Measurements from ENCODE around the gene ALDH7A1.

DNA sequence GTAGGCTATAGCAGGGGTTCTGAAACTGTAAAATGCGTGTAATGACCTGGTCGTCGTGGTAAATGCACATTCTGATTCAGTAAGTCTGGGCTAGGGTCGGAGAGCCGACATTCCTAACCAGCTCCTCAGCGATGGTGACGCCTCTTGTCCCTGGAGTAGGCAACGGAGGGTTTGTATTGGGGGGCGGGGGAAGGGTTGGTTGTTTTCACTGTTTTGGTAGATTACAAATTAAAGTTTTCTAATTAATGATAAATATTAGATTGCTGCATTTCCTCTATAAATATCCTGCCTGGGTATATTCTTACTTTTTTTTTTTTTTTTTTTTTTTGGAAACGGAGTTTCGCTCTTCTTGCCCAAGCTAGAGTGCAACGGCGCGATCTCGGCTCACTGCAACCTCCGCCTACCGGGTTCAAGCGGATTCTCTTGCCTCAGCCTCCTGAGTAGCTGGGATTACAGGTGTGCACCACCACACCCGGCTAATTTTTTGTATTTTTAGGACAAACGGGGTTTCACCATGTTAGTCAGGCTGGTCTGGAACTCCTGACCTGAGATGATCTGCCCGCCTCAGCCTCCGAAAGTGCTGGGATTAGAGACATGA, 566 bp upstream of the ALDH7A1 start:
- TF ChIP-seq, protein P1, sequence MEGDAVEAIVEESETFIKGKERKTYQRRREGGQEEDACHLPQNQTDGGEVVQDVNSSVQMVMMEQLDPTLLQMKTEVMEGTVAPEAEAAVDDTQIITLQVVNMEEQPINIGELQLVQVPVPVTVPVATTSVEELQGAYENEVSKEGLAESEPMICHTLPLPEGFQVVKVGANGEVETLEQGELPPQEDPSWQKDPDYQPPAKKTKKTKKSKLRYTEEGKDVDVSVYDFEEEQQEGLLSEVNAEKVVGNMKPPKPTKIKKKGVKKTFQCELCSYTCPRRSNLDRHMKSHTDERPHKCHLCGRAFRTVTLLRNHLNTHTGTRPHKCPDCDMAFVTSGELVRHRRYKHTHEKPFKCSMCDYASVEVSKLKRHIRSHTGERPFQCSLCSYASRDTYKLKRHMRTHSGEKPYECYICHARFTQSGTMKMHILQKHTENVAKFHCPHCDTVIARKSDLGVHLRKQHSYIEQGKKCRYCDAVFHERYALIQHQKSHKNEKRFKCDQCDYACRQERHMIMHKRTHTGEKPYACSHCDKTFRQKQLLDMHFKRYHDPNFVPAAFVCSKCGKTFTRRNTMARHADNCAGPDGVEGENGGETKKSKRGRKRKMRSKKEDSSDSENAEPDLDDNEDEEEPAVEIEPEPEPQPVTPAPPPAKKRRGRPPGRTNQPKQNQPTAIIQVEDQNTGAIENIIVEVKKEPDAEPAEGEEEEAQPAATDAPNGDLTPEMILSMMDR (IDR thresholded peaks at IDR 0.05), result no peak
- TF ChIP-seq FOXK1 (CRISPR knock-in tag; IDR thresholded peaks at IDR 0.05) (no peak), TCF7 (CRISPR knock-in tag; IDR thresholded peaks at IDR 0.05; ENCODE audit: low read depth) (no peak)
- TF ChIP-seq, protein P2, sequence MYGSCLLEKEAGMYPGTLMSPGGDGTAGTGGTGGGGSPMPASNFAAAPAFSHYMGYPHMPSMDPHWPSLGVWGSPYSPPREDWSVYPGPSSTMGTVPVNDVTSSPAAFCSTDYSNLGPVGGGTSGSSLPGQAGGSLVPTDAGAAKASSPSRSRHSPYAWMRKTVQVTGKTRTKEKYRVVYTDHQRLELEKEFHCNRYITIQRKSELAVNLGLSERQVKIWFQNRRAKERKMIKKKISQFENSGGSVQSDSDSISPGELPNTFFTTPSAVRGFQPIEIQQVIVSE (CRISPR knock-in tag; IDR thresholded peaks at IDR 0.05; ENCODE audit: borderline replicate concordance), result no peak
- TF ChIP-seq, protein P3, sequence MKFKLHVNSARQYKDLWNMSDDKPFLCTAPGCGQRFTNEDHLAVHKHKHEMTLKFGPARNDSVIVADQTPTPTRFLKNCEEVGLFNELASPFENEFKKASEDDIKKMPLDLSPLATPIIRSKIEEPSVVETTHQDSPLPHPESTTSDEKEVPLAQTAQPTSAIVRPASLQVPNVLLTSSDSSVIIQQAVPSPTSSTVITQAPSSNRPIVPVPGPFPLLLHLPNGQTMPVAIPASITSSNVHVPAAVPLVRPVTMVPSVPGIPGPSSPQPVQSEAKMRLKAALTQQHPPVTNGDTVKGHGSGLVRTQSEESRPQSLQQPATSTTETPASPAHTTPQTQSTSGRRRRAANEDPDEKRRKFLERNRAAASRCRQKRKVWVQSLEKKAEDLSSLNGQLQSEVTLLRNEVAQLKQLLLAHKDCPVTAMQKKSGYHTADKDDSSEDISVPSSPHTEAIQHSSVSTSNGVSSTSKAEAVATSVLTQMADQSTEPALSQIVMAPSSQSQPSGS (CRISPR knock-in tag; IDR thresholded peaks at IDR 0.05; ENCODE audit: borderline replicate concordance, low read depth), result no peak

Data from WTC11 (cell line).